Right lobe of liver (tissue), 6 donors: Measurements from ENCODE around the gene NUDC. TPM values are rescaled to one million over a fixed set of nuclear protein-coding genes. Genes with fewer than 3 reads are reported as not detected.
A peak's percentile ranks its signal among the peaks of the same experiment; 100 is the strongest.

Experiments used
- ATAC-seq, 4 donors: fragments of 200-7000 bp; cut with Tn5 transposase; one replicate each; pipeline ENCODE4 v1.9.1; 2020; ENCODE audit warnings: mild to moderate bottlenecking in 4 of 4, moderate library complexity in 4 of 4
- DNase-seq, 3 donors: peaks; one replicate each; pipeline ENCODE4 v3.0.0-alpha.2; 2020
- H3K27ac ChIP-seq, 3 donors: fragments of 200-600 bp; one replicate each; pipeline ENCODE4 v1.8.0; 2022
- H3K27me3 ChIP-seq, 2 donors: fragments of 200-600 bp; one replicate each; pipeline ENCODE4 v1.8.0; 2022
- H3K36me3 ChIP-seq, 4 donors: fragments of 200-600 bp; sonication (generic) in 1 of 4; one replicate each; pipeline versions ENCODE4 v1.5.1 to v1.8.0; 2017 to 2022; ENCODE audit warnings: control low read depth in 1 of 4
- H3K4me1 ChIP-seq, 4 donors: fragments of 200-600 bp; sonication (generic) in 1 of 4; one replicate each; pipeline versions ENCODE4 v1.5.1 to v1.8.0; 2017 to 2022; ENCODE audit warnings: control low read depth in 1 of 4
- H3K4me3 ChIP-seq, 3 donors: fragments of 200-600 bp; one replicate each; pipeline ENCODE4 v1.8.0; 2022
- H3K9me3 ChIP-seq, 4 donors: fragments of 200-600 bp; sonication (generic) in 1 of 4; one replicate each; pipeline versions ENCODE4 v1.5.1 to v1.8.0; 2017 to 2022; ENCODE audit warnings: control low read depth in 1 of 4
- POLR2A ChIP-seq: fragments of 450-650 bp; IDR thresholded peaks from one replicate; pipeline ENCODE4 v1.6.1; 2017; ENCODE audit warnings: antibody characterized with exemption, mild to moderate bottlenecking
- WGBS: methylation state at CpG from one replicate; pipeline ENCODE4 v1.1.6; 2018; ENCODE audit warnings: low coverage, low lambda C conversion rate; ENCODE audit not compliant: insufficient coverage; ENCODE audit errors: missing lambda C conversion rate; 5-methylcytosine and 5-hydroxymethylcytosine counted together
- intact Hi-C, 2 donors: fragments of 100-400 bp; cut with DNase I; formaldehyde crosslinking; loops; one replicate each; pipeline versions ENCODE4 v1.11.2 to v1.14.1; 2022
- total RNA-seq, 6 experiments: library from RNA; depleted of rRNA in 2 of 6; stranded (reverse); fragments of >200 nt in 2 of 6; fragmentation: NEBNext Ultra II Directional in 3 of 6; extraction: Animal tissue kit (Norgen Biotek cat#: 25700) in 3 of 6; gene quantifications; one replicate each; pipeline versions ENCODE4 v1.1.0 to v1.2.4, GENCODE V29; 2016 to 2023
- TF ChIP-seq, protein P1 (sequence below), 4 donors: fragments of 200-600 bp in 3 of 4; fragments of 450-650 bp in 1 of 4; IDR thresholded peaks; one replicate each; pipeline versions ENCODE4 v1.5.1 to v1.8.0; 2016 to 2022; ENCODE audit warnings: antibody characterized with exemption in 4 of 4, mild to moderate bottlenecking in 2 of 4
- donor health status: DM: no; HTN: yes; CAD: no.
- donor health status: DM: no; HTN: no; CAD: no.
- donor health status: DM: no; HTN: no; CAD: no.
- donor health status: DM: no; HTN: yes; CAD: no.
- donor health status: DM: no; HTN: yes; CAD: no.

Gene NUDC
- total RNA-seq, 6 experiments from 2014 or later = 40.9 to 60.8 (median 48.4) TPM

- Histone ChIP-seq H3K9me3 (no peaks in the 10 kb centered on the region), H3K36me3 (peaks cover 0 to 18% (median 8%) of the 10 kb centered on the region in 4 donors), H3K27me3 (no peaks in the 10 kb centered on the region), H3K4me3 (no peak overlapping the region), H3K27ac (peak overlapping the region; percentile 33 to 82 (median 57)), H3K4me1 (peaks cover 0 to 39% (median 13%) of the 10 kb centered on the region in 4 donors)
- intact Hi-C loops = no loop called here
- TF ChIP-seq, protein P1, sequence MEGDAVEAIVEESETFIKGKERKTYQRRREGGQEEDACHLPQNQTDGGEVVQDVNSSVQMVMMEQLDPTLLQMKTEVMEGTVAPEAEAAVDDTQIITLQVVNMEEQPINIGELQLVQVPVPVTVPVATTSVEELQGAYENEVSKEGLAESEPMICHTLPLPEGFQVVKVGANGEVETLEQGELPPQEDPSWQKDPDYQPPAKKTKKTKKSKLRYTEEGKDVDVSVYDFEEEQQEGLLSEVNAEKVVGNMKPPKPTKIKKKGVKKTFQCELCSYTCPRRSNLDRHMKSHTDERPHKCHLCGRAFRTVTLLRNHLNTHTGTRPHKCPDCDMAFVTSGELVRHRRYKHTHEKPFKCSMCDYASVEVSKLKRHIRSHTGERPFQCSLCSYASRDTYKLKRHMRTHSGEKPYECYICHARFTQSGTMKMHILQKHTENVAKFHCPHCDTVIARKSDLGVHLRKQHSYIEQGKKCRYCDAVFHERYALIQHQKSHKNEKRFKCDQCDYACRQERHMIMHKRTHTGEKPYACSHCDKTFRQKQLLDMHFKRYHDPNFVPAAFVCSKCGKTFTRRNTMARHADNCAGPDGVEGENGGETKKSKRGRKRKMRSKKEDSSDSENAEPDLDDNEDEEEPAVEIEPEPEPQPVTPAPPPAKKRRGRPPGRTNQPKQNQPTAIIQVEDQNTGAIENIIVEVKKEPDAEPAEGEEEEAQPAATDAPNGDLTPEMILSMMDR (IDR thresholded peaks at IDR 0.05) = no peak
- TF ChIP-seq POLR2A = no peak
- peak; percentile 83 to 96 (median 94) for DNase-seq
- 34% methylated on average over 2 of the region's 5 CpGs for WGBS
- peak; percentile 34 to 41 (median 38) for ATAC-seq
These were observed 6.2 kb upstream of the NUDC start for GRCh38 chr1:26915204-26915842.

DNA sequence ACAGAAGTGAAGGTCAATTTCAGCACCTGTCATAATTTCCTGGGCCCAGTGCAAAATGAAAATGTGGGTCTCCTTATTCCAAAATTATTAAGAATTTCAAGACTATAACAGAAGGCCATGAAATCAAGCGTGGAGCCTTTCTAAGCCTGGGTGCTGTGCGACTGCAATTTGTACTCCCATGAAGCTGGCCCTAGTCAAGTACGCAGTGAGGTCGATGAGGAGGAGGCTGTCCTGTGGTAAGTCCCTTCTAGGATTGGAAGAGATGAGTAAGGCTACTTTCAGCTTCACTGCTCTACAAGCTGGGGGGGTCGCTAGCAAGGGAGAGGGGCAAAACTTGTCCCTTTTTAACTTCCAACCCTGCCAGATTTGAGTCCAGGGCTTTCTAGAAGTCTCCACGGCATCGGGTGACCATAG lies 410 bp upstream of the NUDC start:
- peak overlapping the region; percentile 94 for H3K27ac ChIP-seq
- H3K4me3 ChIP-seq = peak overlapping the region; percentile 87 to 99 (median 94)
- peaks cover 0 to 27% (median 6%) of the 10 kb centered on the region in 4 donors for H3K4me1 ChIP-seq
- intact Hi-C loops = no loop called here
- H3K27me3 ChIP-seq = no peaks in the 10 kb centered on the region
- WGBS = 3% methylated on average over 5 of the region's 7 CpGs
- DNase-seq = no peak
- TF ChIP-seq, protein P1 (IDR thresholded peaks at IDR 0.05) = no peak
- TF ChIP-seq POLR2A = no peak
- H3K36me3 ChIP-seq = peaks cover 0 to 26% (median 12%) of the 10 kb centered on the region in 4 donors
- H3K9me3 ChIP-seq = no peaks in the 10 kb centered on the region
- peak; percentile 26 to 51 (median 36) for ATAC-seq

GRCh38 chr1:26922431-26922729 lies 837 bp downstream of the NUDC start:
- Histone ChIP-seq H3K9me3 (no peaks in the 10 kb centered on the region), H3K27ac (peak overlapping the region; percentile 87 to 94 (median 94)), H3K36me3 (peaks cover 0 to 36% (median 15%) of the 10 kb centered on the region in 4 donors), H3K27me3 (no peaks in the 10 kb centered on the region), H3K4me3 (peak overlapping the region; percentile 87 to 99 (median 94)), H3K4me1 (peaks cover 0 to 22% (median 5%) of the 10 kb centered on the region in 4 donors)
- intact Hi-C loops = no loop called here
- ATAC-seq = no peak
- 11% methylated on average over 6 of the region's 6 CpGs for WGBS
- no peak for DNase-seq
- no peak for TF ChIP-seq POLR2A
- TF ChIP-seq, protein P1 (IDR thresholded peaks at IDR 0.05) = no peak

DNA sequence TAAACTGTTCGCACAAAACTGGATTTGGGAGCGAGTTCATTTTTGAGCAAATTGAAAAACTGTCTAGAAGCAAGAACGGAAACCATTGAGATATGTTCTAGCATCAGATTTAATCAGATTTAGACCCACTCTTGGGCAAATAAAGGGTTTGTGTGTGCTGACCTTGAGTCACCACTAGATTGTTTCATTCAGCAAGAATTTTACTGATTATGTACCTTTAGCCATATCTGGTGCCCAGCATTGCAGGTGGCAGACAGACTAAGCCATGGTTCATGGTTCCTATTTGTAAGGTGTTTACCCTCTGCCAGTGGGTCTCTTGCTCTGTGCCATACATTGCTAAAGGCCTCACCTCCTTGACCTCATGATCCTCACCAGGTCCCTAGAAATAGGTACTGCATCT lies 1.4 kb downstream of the NUDC start:
- 86% methylated on average over 3 of the region's 3 CpGs for WGBS
- Histone ChIP-seq H3K27me3 (no peaks in the 10 kb centered on the region), H3K4me1 (peaks cover 0 to 22% (median 5%) of the 10 kb centered on the region in 4 donors), H3K36me3 (peaks cover 0 to 41% (median 18%) of the 10 kb centered on the region in 4 donors), H3K4me3 (peak overlapping the region; percentile 87 to 99 (median 94)), H3K9me3 (no peaks in the 10 kb centered on the region), H3K27ac (peak overlapping the region in 2 of 3 donors; percentile 94)
- intact Hi-C loops = no loop called here
- TF ChIP-seq, protein P1 (IDR thresholded peaks at IDR 0.05) = no peak
- TF ChIP-seq POLR2A = no peak
- ATAC-seq (peak in 1 of 4 donors; percentile 28), DNase-seq (no peak)
